Activated CD4-positive, alpha-beta T cell treated with anti-CD3 and anti-CD28 coated beads for 24 hours (primary cell): ENCODE data around the gene SIN3A.

Experiments
- DNase-seq, 2 donors: peaks; one replicate each; pipeline ENCODE4 v3.0.0-alpha.2; 2020; ENCODE audit warnings: low read depth in 2 of 2

SIN3A gene

GRCh38 chr15:75371901-75372688 is 79.4 kb downstream of the SIN3A start:
- DNase-seq: no peak

GRCh38 chr15:75371486-75371885 is 80.0 kb downstream of the SIN3A start:
- no peak for DNase-seq

- no peak for DNase-seq
Measured at GRCh38 chr15:75369897-75370581, 81.5 kb downstream of the SIN3A start.

- DNase-seq: no peak
Measured at GRCh38 chr15:75368689-75369239, 82.7 kb downstream of the SIN3A start.

GRCh38 chr15:75367913-75368688 is 83.4 kb downstream of the SIN3A start, which contains the start of gene MAN2C1:
Gene MAN2C1, minus strand, starts transcription at chr15:75368607. Its CDS starts 24 bp downstream, at chr15:75368583.
- peak; percentile 86 to 94 for DNase-seq

GRCh38 chr15:75367406-75367912 is 84.0 kb downstream of the SIN3A start:
- no peak for DNase-seq

- no peak for DNase-seq
Measured at GRCh38 chr15:75367006-75367405, 84.5 kb downstream of the SIN3A start.

- DNase-seq: no peak
Measured at GRCh38 chr15:75366163-75366562, 85.3 kb downstream of the SIN3A start.

GRCh38 chr15:75364881-75365280 is 86.6 kb downstream of the SIN3A start:
- DNase-seq: no peak

- DNase-seq: no peak
Measured at GRCh38 chr15:75363786-75364185, 87.7 kb downstream of the SIN3A start.

GRCh38 chr15:75362642-75363249 is 88.7 kb downstream of the SIN3A start:
- no peak for DNase-seq

- DNase-seq: no peak
Measured at GRCh38 chr15:75361989-75362641, 89.4 kb downstream of the SIN3A start.

- no peak for DNase-seq
Measured at GRCh38 chr15:75361361-75361988, 90.0 kb downstream of the SIN3A start.

- DNase-seq: no peak
Measured at GRCh38 chr15:75360856-75361255, 90.6 kb downstream of the SIN3A start.

GRCh38 chr15:75360391-75360790 is 91.1 kb downstream of the SIN3A start:
- DNase-seq: no peak

- no peak for DNase-seq
Measured at GRCh38 chr15:75359537-75360250, 91.8 kb downstream of the SIN3A start.

GRCh38 chr15:75358771-75359536 is 92.5 kb downstream of the SIN3A start:
- no peak for DNase-seq

- no peak for DNase-seq
Measured at GRCh38 chr15:75357976-75358673, 93.4 kb downstream of the SIN3A start.
